H9 (cell line): ENCODE data around the gene SIX1. TPM values are rescaled to one million over a fixed set of nuclear protein-coding genes. Genes with fewer than 3 reads are reported as not detected.
A peak's percentile ranks its signal among the peaks of the same experiment; 100 is the strongest.

Experiments used
- DNase-seq: peaks from one replicate; pipeline ENCODE4 v3.0.0-alpha.2; 2017
- H2AFZ ChIP-seq: one replicate; pipeline ENCODE4 v1.6.1; 2013; ENCODE audit warnings: mild to moderate bottlenecking, low read length, control low read depth, moderate library complexity
- H2AK5ac ChIP-seq: 2 replicates; pipeline ENCODE4 v1.6.1; 2013; ENCODE audit warnings: low read length, control low read depth, mixed read lengths; ENCODE audit not compliant: insufficient read length
- H2BK120ac ChIP-seq: one replicate; pipeline ENCODE4 v1.6.1; 2013; ENCODE audit warnings: low read depth, mild to moderate bottlenecking, low read length, control low read depth, inconsistent platforms; ENCODE audit not compliant: poor library complexity, severe bottlenecking
- H2BK12ac ChIP-seq: 2 replicates; pipeline ENCODE4 v1.6.1; 2013; ENCODE audit warnings: low read length, control low read depth, mixed read lengths, low read depth; ENCODE audit not compliant: insufficient read length
- H2BK15ac ChIP-seq: 2 replicates; pipeline ENCODE4 v1.6.1; 2013; ENCODE audit warnings: low read depth, low read length, control low read depth
- H2BK20ac ChIP-seq: one replicate; pipeline ENCODE4 v1.6.1; 2013; ENCODE audit warnings: low read depth, mild to moderate bottlenecking, low read length, control low read depth, inconsistent platforms; ENCODE audit not compliant: poor library complexity, severe bottlenecking
- H2BK5ac ChIP-seq: 2 replicates; pipeline ENCODE4 v1.6.1; 2013; ENCODE audit warnings: low read length, control low read depth, mixed read lengths; ENCODE audit not compliant: insufficient read length
- H3K14ac ChIP-seq: 2 replicates; pipeline ENCODE4 v1.6.1; 2013; ENCODE audit warnings: low read length, control low read depth; ENCODE audit not compliant: insufficient read depth
- H3K18ac ChIP-seq: 2 replicates; pipeline ENCODE4 v1.6.1; 2013; ENCODE audit warnings: low read depth, mild to moderate bottlenecking, mixed read lengths, low read length, control low read depth; ENCODE audit not compliant: insufficient read length
- H3K23ac ChIP-seq: 2 replicates; pipeline ENCODE4 v1.6.1; 2013; ENCODE audit warnings: low read length, control low read depth, mixed read lengths, low read depth; ENCODE audit not compliant: insufficient read length
- H3K23me2 ChIP-seq: 2 replicates; pipeline ENCODE4 v1.6.1; 2013; ENCODE audit warnings: low read depth, mild to moderate bottlenecking, mixed read lengths, low read length, control low read depth; ENCODE audit not compliant: insufficient read length, poor library complexity, severe bottlenecking
- H3K27ac ChIP-seq: 2 replicates; pipeline ENCODE4 v1.5.1; 2013; ENCODE audit warnings: low read length, control low read depth, mixed read lengths, low read depth; ENCODE audit not compliant: insufficient read length
- H3K27me3 ChIP-seq: 2 replicates; pipeline ENCODE4 v1.6.1; 2013; ENCODE audit warnings: low read length, control low read depth, inconsistent platforms; ENCODE audit not compliant: insufficient read depth
- H3K4ac ChIP-seq: 2 replicates; pipeline ENCODE4 v1.6.1; 2013; ENCODE audit warnings: low read depth, mild to moderate bottlenecking, control low read depth, inconsistent platforms, low read length, moderate library complexity
- H3K4me1 ChIP-seq: 2 replicates; pipeline ENCODE4 v1.6.1; 2013; ENCODE audit warnings: low read length, control low read depth, inconsistent platforms; ENCODE audit not compliant: insufficient read depth
- H3K4me2 ChIP-seq: 2 replicates; pipeline ENCODE4 v1.6.1; 2013; ENCODE audit warnings: low read length, control low read depth, mixed read lengths; ENCODE audit not compliant: insufficient read length, insufficient read depth
- H3K56ac ChIP-seq: 2 replicates; pipeline ENCODE4 v1.6.1; 2013; ENCODE audit warnings: low read depth, mild to moderate bottlenecking, mixed read lengths, low read length, control low read depth; ENCODE audit not compliant: insufficient read length
- H3K79me1 ChIP-seq: 2 replicates; pipeline ENCODE4 v1.6.1; 2013; ENCODE audit warnings: low read depth, mild to moderate bottlenecking, moderate library complexity, low read length, control low read depth, inconsistent platforms; ENCODE audit not compliant: insufficient read depth, poor library complexity, severe bottlenecking
- H3K79me2 ChIP-seq: 2 replicates; pipeline ENCODE4 v1.6.1; 2013; ENCODE audit warnings: low read length, control low read depth, inconsistent platforms; ENCODE audit not compliant: insufficient read depth
- H3K9ac ChIP-seq: 2 replicates; pipeline ENCODE4 v1.6.1; 2013; ENCODE audit warnings: low read length, control low read depth, mixed read lengths; ENCODE audit not compliant: insufficient read length; ENCODE audit errors: extremely low read depth
- H3K9me3 ChIP-seq: one replicate; pipeline ENCODE4 v1.6.1; 2013; ENCODE audit warnings: low read depth, low read length, inconsistent platforms; ENCODE audit not compliant: control insufficient read depth
- H3T11ph ChIP-seq: one replicate; pipeline ENCODE4 v1.6.1; 2013; ENCODE audit warnings: mild to moderate bottlenecking, low read length, control low read depth, inconsistent platforms
- H4K20me1 ChIP-seq: one replicate; pipeline ENCODE4 v1.6.1; 2013; ENCODE audit not compliant: control insufficient read depth, insufficient read length, insufficient read depth
- H4K5ac ChIP-seq: 2 replicates; pipeline ENCODE4 v1.6.1; 2013; ENCODE audit warnings: low read depth, mild to moderate bottlenecking, mixed read lengths, low read length, control low read depth; ENCODE audit not compliant: insufficient read length
- H4K8ac ChIP-seq: replicated peaks from 2 replicates; pipeline ENCODE4 v1.6.1; 2013; ENCODE audit warnings: low read length, control low read depth, mixed read lengths, low read depth; ENCODE audit not compliant: insufficient read length
- H4K91ac ChIP-seq: 2 replicates; pipeline ENCODE4 v1.6.1; 2013; ENCODE audit warnings: low read depth, mild to moderate bottlenecking, moderate library complexity, mixed read lengths, low read length, control low read depth; ENCODE audit not compliant: insufficient read length
- H3K27ac Mint-ChIP-seq, 3 experiments: 2 replicates in 2 of 3; 3 replicates in 1 of 3; pipeline ENCODE4 v1.8.0; 2020 to 2021; ENCODE audit warnings: mixed read lengths in 3 of 3, mild to moderate bottlenecking in 1 of 3, moderate library complexity in 1 of 3
- H3K27me3 Mint-ChIP-seq: 2 replicates; pipeline ENCODE4 v1.8.0; 2021; ENCODE audit warnings: low read depth, mild to moderate bottlenecking, moderate library complexity, mixed read lengths
- H3K36me3 Mint-ChIP-seq, 3 experiments: 2 replicates in 2 of 3; 3 replicates in 1 of 3; pipeline ENCODE4 v1.8.0; 2020 to 2021; ENCODE audit warnings: low read depth in 3 of 3, mixed read lengths in 3 of 3; ENCODE audit not compliant: insufficient read depth in 1 of 3
- H3K4me1 Mint-ChIP-seq, 2 experiments: 2 replicates each; pipeline ENCODE4 v1.8.0; 2020; ENCODE audit warnings: mixed read lengths in 2 of 2
- H3K4me3 Mint-ChIP-seq, 2 experiments: 2 replicates in 1 of 2; 3 replicates in 1 of 2; pipeline ENCODE4 v1.8.0; 2020 to 2021; ENCODE audit warnings: mild to moderate bottlenecking in 2 of 2, mixed read lengths in 2 of 2, moderate library complexity in 1 of 2
- H3K9me3 Mint-ChIP-seq, 2 experiments: 2 replicates in 1 of 2; 3 replicates in 1 of 2; pipeline ENCODE4 v1.8.0; 2020; ENCODE audit warnings: mild to moderate bottlenecking in 2 of 2, mixed read lengths in 2 of 2, moderate library complexity in 1 of 2
- WGBS: extraction: QIAGEN DNeasy Blood & Tissue Kit; methylation state at CpG from one replicate; pipeline ENCODE4 v1.1.7; 2013; ENCODE audit warnings: missing lambda C conversion rate, low lambda C conversion rate, mixed read lengths; ENCODE audit not compliant: insufficient read length; ENCODE audit errors: extremely low coverage; 5-methylcytosine and 5-hydroxymethylcytosine counted together
- total RNA-seq: library from RNA; stranded (reverse); gene quantifications from 2 replicates; pipeline ENCODE4 v1.2.1, GENCODE V29; 2021
- TF ChIP-seq, protein P1 (sequence below): fragments of 200-600 bp; sonication (generic); conservative IDR thresholded peaks from 3 replicates; pipeline ENCODE4 v1.8.0; 2021; ENCODE audit warnings: antibody characterized with exemption, mild to moderate bottlenecking

The SIX1 gene
- total RNA-seq, 1 experiment from 2014 or later: 0.17 TPM

DNA sequence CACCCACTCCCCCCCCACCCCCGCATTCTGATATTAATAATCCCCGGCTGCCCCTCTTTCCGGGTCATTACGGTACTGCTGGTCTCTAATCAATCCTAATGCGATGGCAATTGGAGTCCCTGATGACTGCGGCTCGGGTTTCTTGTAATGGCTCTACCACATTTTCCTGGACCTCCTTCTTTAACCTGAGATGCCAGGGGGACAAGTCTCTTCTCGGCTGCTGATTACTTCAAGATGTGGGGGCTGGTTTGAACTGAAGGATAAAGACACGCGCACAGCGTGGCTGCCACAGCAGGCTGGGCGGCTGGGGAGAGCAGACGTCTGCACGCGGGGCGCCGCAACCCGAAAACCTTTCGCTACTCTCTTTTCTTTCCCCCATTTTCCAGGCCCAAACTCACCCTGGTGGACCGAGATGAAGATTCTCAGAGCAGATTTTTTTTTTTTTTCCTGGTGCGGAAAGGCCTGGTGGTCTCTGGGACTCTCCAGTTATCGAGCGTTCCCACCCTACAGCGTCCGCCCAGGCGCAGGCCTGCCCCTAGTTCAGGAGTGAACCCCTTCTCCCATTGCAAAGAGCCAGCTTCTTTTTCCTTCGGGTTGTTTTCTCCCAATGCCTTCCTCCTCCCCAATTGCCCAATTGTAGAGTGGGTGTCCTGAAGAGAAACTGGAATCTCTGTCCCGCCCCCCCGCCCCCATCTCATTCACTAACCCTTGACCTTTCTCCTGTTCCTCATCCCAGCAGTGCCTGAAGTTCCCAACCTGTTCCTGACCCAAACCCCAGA lies 6.0 kb upstream of the SIX1 start:
- Mint-ChIP-seq H3K4me1 (peaks cover 52 to 73% of the 10 kb centered on the region in 2 experiments), H3K36me3 (no peaks in the 10 kb centered on the region; a peak in 1 of 7 replicates), H3K4me3 (peak overlapping the region; percentile 53 to 80), H3K27ac (no peak overlapping the region), H3K27me3 (peaks cover 100% of the 10 kb centered on the region), H3K9me3 (no peaks in the 10 kb centered on the region; a peak in 2 of 5 replicates)
- Histone ChIP-seq H4K8ac (no peak overlapping the region), H4K91ac (no peak overlapping the region), H3K9ac (no peak overlapping the region), H3T11ph (no peak overlapping the region), H3K9me3 (no peaks in the 10 kb centered on the region), H4K5ac (no peak overlapping the region), H3K79me1 (no peaks in the 10 kb centered on the region), H4K20me1 (peaks cover 2% of the 10 kb centered on the region), H3K18ac (no peak overlapping the region), H3K27me3 (peaks cover 87% of the 10 kb centered on the region), H3K27ac (no peak overlapping the region), H2AFZ (no peak overlapping the region), H2BK12ac (no peak overlapping the region), H3K79me2 (no peaks in the 10 kb centered on the region), H2AK5ac (no peak overlapping the region), H2BK5ac (no peak overlapping the region), H3K4me2 (peak overlapping the region; percentile 84), H3K14ac (no peak overlapping the region), H2BK120ac (no peak overlapping the region), H3K23ac (no peak overlapping the region), H2BK15ac (no peak overlapping the region), H3K23me2 (peaks cover 30% of the 10 kb centered on the region), H3K4me1 (peaks cover 8% of the 10 kb centered on the region), H3K56ac (no peak overlapping the region), H3K4ac (no peak overlapping the region), H2BK20ac (no peak overlapping the region)
- TF ChIP-seq, protein P1, sequence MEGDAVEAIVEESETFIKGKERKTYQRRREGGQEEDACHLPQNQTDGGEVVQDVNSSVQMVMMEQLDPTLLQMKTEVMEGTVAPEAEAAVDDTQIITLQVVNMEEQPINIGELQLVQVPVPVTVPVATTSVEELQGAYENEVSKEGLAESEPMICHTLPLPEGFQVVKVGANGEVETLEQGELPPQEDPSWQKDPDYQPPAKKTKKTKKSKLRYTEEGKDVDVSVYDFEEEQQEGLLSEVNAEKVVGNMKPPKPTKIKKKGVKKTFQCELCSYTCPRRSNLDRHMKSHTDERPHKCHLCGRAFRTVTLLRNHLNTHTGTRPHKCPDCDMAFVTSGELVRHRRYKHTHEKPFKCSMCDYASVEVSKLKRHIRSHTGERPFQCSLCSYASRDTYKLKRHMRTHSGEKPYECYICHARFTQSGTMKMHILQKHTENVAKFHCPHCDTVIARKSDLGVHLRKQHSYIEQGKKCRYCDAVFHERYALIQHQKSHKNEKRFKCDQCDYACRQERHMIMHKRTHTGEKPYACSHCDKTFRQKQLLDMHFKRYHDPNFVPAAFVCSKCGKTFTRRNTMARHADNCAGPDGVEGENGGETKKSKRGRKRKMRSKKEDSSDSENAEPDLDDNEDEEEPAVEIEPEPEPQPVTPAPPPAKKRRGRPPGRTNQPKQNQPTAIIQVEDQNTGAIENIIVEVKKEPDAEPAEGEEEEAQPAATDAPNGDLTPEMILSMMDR: no peak
- peak; percentile 56 for DNase-seq
- WGBS: no CpG with 5 or more reads among the region's 29 CpGs
